ENCODE measurements around the gene MACF1. TPM values are rescaled to one million over a fixed set of nuclear protein-coding genes. Genes with fewer than 3 reads are reported as not detected.

Gene MACF1
- total and polyA plus RNA-seq, 2 donors (not counting 1 experiment from before 2014, with no cell fraction given): 64.1 to 159 TPM

- POLR2A ChIA-PET: no interaction called here
- H4K20me1 ChIP-seq (ENCODE audit: control insufficient read depth, insufficient read depth, low read length, poor library complexity, severe bottlenecking): peaks cover 5% of the 10 kb centered on the region
- no peaks in the 10 kb centered on the region for H3K4me1 ChIP-seq (ENCODE audit: control insufficient read depth in 2 of 2, insufficient read depth in 2 of 2, low read length in 2 of 2)
- no peak overlapping the region for H2AFZ ChIP-seq (ENCODE audit: insufficient read depth, low read depth, low read length, poor library complexity, severe bottlenecking)
- no peak overlapping the region for H3K27ac Mint-ChIP-seq
- no peaks in the 10 kb centered on the region for H3K27me3 Mint-ChIP-seq
- H3K9ac ChIP-seq (ENCODE audit: low read length): no peak overlapping the region
- CTCF ChIA-PET: interaction anchor here (3.6 kb wide), 1 partner anchor 281 kb away, joined by 24 read pairs; no protein-coding TSS in a partner anchor
- no peak for ATAC-seq (ENCODE audit: low read depth)
- no peak for DNase-seq
- peaks cover 3 to 64% of the 10 kb centered on the region in 2 experiments for H3K36me3 ChIP-seq (replicated peaks in 1 of 2; ENCODE audit: control extremely low read depth in 1 of 2, control insufficient read depth in 1 of 2, extremely low read depth in 1 of 2, insufficient read depth in 2 of 2, low read length in 1 of 2)
- no peak overlapping the region for H3K27ac ChIP-seq (ENCODE audit: low read length in 2 of 2)
- H3K4me3 ChIP-seq (ENCODE audit: control extremely low read depth in 1 of 5, extremely low read depth in 1 of 5, insufficient read depth in 1 of 5, low read depth in 2 of 5, low read length in 4 of 5): no peak overlapping the region
- no peaks in the 10 kb centered on the region for H3K9me3 ChIP-seq (ENCODE audit: control extremely low read depth in 1 of 3, control insufficient read depth in 2 of 3, insufficient read depth in 1 of 3, low read length in 2 of 3)
- no peaks in the 10 kb centered on the region for H3K9me3 Mint-ChIP-seq (ENCODE audit: insufficient read depth)
- H3K4me3 Mint-ChIP-seq: no peak overlapping the region
- intact Hi-C loops (cut with micrococcal nuclease): no loop called here
- TF ChIP-seq EZH2 (IDR thresholded peaks at IDR 0.05; ENCODE audit: borderline replicate concordance, insufficient read depth, low read depth, low read length, poor library complexity, severe bottlenecking) (no peak), CTCF (IDR thresholded peaks at IDR 0.05) (no peak)
- H3K27me3 ChIP-seq (replicated peaks in 1 of 4; ENCODE audit: control extremely low read depth in 1 of 4, control insufficient read depth in 3 of 4, insufficient read depth in 4 of 4, low read length in 3 of 4): no peaks in the 10 kb centered on the region
- H3K4me2 ChIP-seq (replicated peaks; ENCODE audit: low read depth, low read length, poor library complexity, severe bottlenecking): no peak overlapping the region
- H3K79me2 ChIP-seq (ENCODE audit: control insufficient read depth, insufficient read depth, low read length): peaks cover 13% of the 10 kb centered on the region
- no peaks in the 10 kb centered on the region for H3K4me1 Mint-ChIP-seq
Measured at GRCh38 chr1:39380036-39380435, 175.5 kb downstream of the MACF1 start.

GRCh38 chr1:39381839-39382238 lies 177.3 kb downstream of the MACF1 start:
- H2AFZ ChIP-seq (ENCODE audit: insufficient read depth, low read depth, low read length, poor library complexity, severe bottlenecking): no peak overlapping the region

More at GRCh38 chr1:39381839-39382238, 177.3 kb downstream of the MACF1 start:
- Mint-ChIP-seq H3K27ac (no peak overlapping the region), H3K27me3 (no peaks in the 10 kb centered on the region), H3K4me1 (no peaks in the 10 kb centered on the region), H3K9me3 (ENCODE audit: insufficient read depth) (no peaks in the 10 kb centered on the region), H3K4me3 (no peak overlapping the region)
- WGBS (ENCODE audit: insufficient coverage): 96% methylated on average over 3 of the region's 5 CpGs
- Histone ChIP-seq H3K27me3 (replicated peaks in 1 of 4; ENCODE audit: control extremely low read depth in 1 of 4, control insufficient read depth in 3 of 4, insufficient read depth in 4 of 4, low read length in 3 of 4) (no peaks in the 10 kb centered on the region), H4K20me1 (ENCODE audit: control insufficient read depth, insufficient read depth, low read length, poor library complexity, severe bottlenecking) (peaks cover 5% of the 10 kb centered on the region), H3K4me3 (ENCODE audit: control extremely low read depth in 1 of 5, extremely low read depth in 1 of 5, insufficient read depth in 1 of 5, low read depth in 2 of 5, low read length in 4 of 5) (no peak overlapping the region), H3K27ac (ENCODE audit: low read length in 2 of 2) (no peak overlapping the region), H3K4me2 (replicated peaks; ENCODE audit: low read depth, low read length, poor library complexity, severe bottlenecking) (no peak overlapping the region), H3K36me3 (replicated peaks in 1 of 2; ENCODE audit: control extremely low read depth in 1 of 2, control insufficient read depth in 1 of 2, extremely low read depth in 1 of 2, insufficient read depth in 2 of 2, low read length in 1 of 2) (peaks cover 7 to 69% of the 10 kb centered on the region in 2 experiments), H3K79me2 (ENCODE audit: control insufficient read depth, insufficient read depth, low read length) (peaks cover 13% of the 10 kb centered on the region), H3K9ac (ENCODE audit: low read length) (no peak overlapping the region), H3K4me1 (ENCODE audit: control insufficient read depth in 2 of 2, insufficient read depth in 2 of 2, low read length in 2 of 2) (no peaks in the 10 kb centered on the region), H3K9me3 (ENCODE audit: control extremely low read depth in 1 of 3, control insufficient read depth in 2 of 3, insufficient read depth in 1 of 3, low read length in 2 of 3) (no peaks in the 10 kb centered on the region)
- ChIA-PET POLR2A (no interaction called here), CTCF (no interaction called here)
- DNase-seq (no peak), ATAC-seq (ENCODE audit: low read depth) (no peak)
- TF ChIP-seq CTCF (IDR thresholded peaks at IDR 0.05) (no peak), EZH2 (IDR thresholded peaks at IDR 0.05; ENCODE audit: borderline replicate concordance, insufficient read depth, low read depth, low read length, poor library complexity, severe bottlenecking) (no peak)
- intact Hi-C loops (cut with micrococcal nuclease): no loop called here
